GM18502 (cell line): Measurements from ENCODE around the gene PPP6R2.

Source experiments
- ATAC-seq: cut with Tn5 transposase; IDR thresholded peaks from one replicate; pipeline ENCODE4 v1.9.1; 2021; ENCODE audit warnings: mild to moderate bottlenecking; ENCODE audit not compliant: unreplicated experiment, poor library complexity

The PPP6R2 gene, protein sequence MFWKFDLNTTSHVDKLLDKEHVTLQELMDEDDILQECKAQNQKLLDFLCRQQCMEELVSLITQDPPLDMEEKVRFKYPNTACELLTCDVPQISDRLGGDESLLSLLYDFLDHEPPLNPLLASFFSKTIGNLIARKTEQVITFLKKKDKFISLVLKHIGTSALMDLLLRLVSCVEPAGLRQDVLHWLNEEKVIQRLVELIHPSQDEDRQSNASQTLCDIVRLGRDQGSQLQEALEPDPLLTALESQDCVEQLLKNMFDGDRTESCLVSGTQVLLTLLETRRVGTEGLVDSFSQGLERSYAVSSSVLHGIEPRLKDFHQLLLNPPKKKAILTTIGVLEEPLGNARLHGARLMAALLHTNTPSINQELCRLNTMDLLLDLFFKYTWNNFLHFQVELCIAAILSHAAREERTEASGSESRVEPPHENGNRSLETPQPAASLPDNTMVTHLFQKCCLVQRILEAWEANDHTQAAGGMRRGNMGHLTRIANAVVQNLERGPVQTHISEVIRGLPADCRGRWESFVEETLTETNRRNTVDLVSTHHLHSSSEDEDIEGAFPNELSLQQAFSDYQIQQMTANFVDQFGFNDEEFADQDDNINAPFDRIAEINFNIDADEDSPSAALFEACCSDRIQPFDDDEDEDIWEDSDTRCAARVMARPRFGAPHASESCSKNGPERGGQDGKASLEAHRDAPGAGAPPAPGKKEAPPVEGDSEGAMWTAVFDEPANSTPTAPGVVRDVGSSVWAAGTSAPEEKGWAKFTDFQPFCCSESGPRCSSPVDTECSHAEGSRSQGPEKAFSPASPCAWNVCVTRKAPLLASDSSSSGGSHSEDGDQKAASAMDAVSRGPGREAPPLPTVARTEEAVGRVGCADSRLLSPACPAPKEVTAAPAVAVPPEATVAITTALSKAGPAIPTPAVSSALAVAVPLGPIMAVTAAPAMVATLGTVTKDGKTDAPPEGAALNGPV

DNA sequence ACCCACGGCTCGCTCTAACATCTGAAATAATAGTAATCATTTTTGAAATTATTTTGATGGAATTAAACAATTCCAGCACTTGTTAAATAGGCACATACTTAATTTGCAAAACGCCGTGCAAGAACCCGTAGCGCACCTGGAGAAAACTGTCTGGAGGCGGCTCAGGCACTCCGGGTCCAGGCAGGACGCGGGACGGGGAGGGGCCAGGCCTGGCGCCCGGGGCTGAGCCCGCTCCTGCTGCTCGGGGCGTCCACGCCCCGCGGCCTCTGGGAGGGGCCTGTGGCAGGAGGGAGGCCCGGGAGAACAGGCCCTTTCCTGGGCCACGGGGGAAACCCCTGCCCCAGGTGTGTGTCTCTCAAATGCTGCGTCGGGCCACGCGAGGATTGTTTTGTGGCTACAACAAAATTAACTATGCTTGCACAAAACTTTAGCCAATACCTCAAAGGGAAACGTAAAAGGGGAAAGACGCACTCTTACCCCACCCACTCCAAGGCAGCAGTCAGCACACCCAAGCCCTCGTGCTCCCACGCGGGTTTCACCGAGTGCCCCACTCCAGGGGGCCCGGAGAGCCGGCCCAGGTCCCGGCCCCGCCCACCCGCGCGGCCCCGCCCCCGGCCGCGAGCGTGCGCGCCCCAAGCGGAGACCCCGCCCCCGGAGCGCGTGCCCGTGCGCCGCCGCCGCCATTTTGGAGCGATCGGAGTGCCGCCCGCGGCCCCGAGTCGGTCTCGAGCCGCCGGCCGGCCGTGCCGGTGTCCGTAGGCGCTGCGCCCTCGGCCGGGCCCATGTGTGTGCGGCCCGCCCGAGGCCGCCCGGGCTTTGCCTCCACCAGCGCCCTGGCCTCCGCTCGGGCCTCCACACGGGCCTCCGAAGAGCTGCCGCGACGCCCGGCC lies at the start of gene PPP6R2:
Gene PPP6R2, plus strand, starts transcription at position 677 of the 890 bp plus-strand sequence. CDS start 50,582 bp downstream, outside the sequence.
- ATAC-seq: peak; percentile 68

GRCh38 chr22:50293441-50294318 lies 49.4 kb upstream of the PPP6R2 start:
- ATAC-seq: no peak

- ATAC-seq: no peak
These were observed 48.8 kb upstream of the PPP6R2 start for GRCh38 chr22:50294319-50294656.

- ATAC-seq: no peak
These were observed 46.3 kb upstream of the PPP6R2 start for GRCh38 chr22:50296658-50297490.

GRCh38 chr22:50297510-50298265 lies 45.4 kb upstream of the PPP6R2 start:
- no peak for ATAC-seq

- no peak for ATAC-seq
These were observed 44.9 kb upstream of the PPP6R2 start for GRCh38 chr22:50298266-50298637.

GRCh38 chr22:50298937-50299784 lies 44.0 kb upstream of the PPP6R2 start:
- ATAC-seq: no peak

- no peak for ATAC-seq
These were observed 43.1 kb upstream of the PPP6R2 start for GRCh38 chr22:50299785-50300619.

GRCh38 chr22:50300620-50301257 lies 42.4 kb upstream of the PPP6R2 start:
- ATAC-seq: no peak

- ATAC-seq: no peak
These were observed 41.5 kb upstream of the PPP6R2 start for GRCh38 chr22:50301581-50301991.

DNA sequence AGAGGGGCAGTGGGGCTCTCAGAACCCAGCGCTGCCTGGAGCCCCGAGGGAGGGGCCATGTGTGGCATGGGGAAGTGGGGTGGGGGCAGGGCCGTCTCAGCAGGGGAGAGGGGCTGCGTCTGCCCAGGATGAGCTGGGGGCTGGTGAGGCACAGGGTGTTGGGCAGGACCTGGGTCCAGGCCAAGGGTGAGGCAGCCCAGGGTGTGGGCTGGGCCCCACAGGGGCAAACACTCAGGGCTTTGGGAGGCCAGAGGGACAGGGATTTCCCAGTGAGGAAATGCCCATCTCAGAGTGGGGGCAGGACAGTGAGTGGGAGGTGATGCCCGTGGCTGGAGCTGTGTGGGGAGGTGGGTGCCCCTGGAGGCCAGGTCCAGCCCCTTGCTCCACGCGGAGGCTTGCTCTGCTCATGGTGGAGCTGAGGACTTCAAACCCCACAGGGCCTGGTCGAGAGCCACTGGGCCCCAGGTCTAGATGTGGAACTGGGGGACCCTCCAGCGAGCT lies 41.0 kb upstream of the PPP6R2 start:
- no peak for ATAC-seq

DNA sequence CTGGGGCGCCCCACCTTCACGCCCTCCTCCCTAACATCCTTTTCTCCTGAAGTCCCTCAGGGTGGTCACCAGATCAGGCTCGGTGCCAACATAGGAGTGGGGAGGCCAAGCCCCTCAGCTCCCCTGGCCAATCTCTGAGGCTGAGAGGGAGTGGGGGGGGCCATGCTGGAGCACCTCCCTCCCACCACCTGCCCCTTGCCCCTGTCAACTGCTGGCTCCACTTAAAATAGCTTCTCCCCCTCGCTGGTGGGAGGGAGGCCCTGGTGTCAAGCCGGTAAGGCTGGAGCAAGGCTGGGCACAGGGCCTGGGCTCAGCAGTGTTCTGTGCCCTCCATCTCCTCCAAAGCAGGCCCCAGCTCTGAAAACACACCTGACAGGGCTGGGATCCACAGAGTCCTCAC lies 40.6 kb upstream of the PPP6R2 start:
- ATAC-seq: no peak

GRCh38 chr22:50303515-50303847 lies 39.6 kb upstream of the PPP6R2 start:
- no peak for ATAC-seq

GRCh38 chr22:50303848-50304527 lies 39.1 kb upstream of the PPP6R2 start:
- ATAC-seq: no peak
